Measurements from ENCODE around the gene PDE11A.

Gene PDE11A

GRCh38 chr2:177641331-177641730 lies 431.2 kb downstream of the PDE11A start:
- no peak for DNase-seq (ENCODE audit: low read depth)
- no peak for TF ChIP-seq CTCF (conservative IDR thresholded peaks at IDR 0.05; ENCODE audit: low read depth, low read length)
- H3K4me3 ChIP-seq (ENCODE audit: low read depth, low read length) = no peak overlapping the region

GRCh38 chr2:177640423-177640822 lies 432.2 kb downstream of the PDE11A start:
- H3K4me3 ChIP-seq (ENCODE audit: low read depth, low read length) = no peak overlapping the region
- no peak for TF ChIP-seq CTCF (conservative IDR thresholded peaks at IDR 0.05; ENCODE audit: low read depth, low read length)
- DNase-seq (ENCODE audit: low read depth) = no peak

DNA sequence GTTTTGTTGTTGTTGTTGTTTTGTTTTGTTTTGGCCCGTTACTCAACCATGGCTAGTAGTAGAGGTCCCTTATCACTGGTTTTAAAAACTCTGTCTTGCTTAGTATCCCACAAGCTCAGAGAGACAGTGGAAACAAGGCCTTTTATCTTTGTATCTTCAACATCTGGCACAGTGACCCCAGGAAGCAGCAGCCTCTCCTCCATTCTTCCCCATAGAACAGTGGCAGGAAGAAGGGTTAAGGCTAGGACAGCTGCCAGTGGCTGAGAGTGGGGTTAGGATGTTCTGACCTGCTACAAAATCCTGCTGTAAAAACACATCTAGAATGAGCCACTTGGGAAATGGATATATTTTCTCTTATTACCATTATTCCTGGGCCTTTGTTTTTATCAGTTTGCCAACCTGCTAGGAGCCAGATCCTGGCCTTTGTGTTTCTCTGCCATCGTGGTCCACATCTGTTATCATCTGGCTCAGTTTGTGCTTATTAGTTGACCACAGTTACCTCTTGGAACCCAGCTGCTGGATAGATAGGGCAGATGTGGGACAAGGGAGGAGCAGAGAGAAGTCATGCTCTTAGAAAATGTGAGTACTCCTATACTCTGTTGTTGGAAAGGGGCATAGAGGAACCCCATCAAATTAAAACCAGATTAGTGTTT lies 433.2 kb downstream of the PDE11A start:
- DNase-seq (ENCODE audit: low read depth) = no peak

GRCh38 chr2:177638507-177638906 lies 434.1 kb downstream of the PDE11A start:
- DNase-seq (ENCODE audit: low read depth) = no peak
- TF ChIP-seq CTCF (conservative IDR thresholded peaks at IDR 0.05; ENCODE audit: low read depth, low read length) = no peak
- H3K4me3 ChIP-seq (ENCODE audit: low read depth, low read length) = no peak overlapping the region

More for the DNA sequence above, 433.2 kb downstream of the PDE11A start:
- TF ChIP-seq CTCF (conservative IDR thresholded peaks at IDR 0.05; ENCODE audit: low read depth, low read length) = no peak
- no peak overlapping the region for H3K4me3 ChIP-seq (ENCODE audit: low read depth, low read length)

DNA sequence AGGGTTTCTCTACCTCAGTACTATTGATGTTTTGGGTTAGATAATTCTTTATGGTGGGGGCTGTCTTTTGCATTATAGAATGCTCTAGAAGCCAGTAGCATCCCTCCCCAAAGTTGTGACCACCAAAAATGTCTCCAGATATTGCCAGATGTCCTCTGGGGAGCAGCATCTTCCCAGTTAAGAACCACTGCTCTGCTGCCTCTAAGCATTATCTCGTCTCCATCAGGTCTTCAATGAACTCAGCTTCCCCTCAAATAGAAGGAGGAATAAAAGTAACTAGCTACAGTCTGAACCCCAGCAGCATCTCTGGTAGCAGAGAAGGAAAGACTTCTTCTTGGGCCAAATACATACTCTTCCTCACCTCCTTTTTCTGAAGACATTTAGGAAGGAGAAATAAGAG lies 435.9 kb downstream of the PDE11A start:
- no peak for TF ChIP-seq CTCF (conservative IDR thresholded peaks at IDR 0.05; ENCODE audit: low read depth, low read length)
- no peak overlapping the region for H3K4me3 ChIP-seq (ENCODE audit: low read depth, low read length)
- DNase-seq (ENCODE audit: low read depth) = no peak

DNA sequence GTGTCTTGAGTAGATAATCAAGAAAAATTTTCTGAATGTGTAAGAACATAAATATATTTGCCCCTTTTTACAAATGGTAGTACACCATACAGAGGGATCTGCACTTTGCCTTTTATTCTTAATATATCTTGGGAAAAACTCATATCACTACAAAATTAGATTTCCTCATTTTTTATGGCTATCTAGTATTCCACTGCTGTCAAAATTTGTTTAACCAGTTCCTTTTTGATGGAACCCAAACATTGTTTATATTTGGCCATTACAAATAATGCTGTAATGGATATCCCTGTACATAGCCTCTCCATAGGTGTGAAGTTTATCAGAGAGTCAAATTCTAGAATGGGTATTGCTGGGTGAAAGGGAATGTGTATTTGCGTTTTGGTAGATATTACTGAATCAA lies 436.9 kb downstream of the PDE11A start:
- TF ChIP-seq CTCF (conservative IDR thresholded peaks at IDR 0.05; ENCODE audit: low read depth, low read length) = no peak
- no peak overlapping the region for H3K4me3 ChIP-seq (ENCODE audit: low read depth, low read length)
- DNase-seq (ENCODE audit: low read depth) = no peak

DNA sequence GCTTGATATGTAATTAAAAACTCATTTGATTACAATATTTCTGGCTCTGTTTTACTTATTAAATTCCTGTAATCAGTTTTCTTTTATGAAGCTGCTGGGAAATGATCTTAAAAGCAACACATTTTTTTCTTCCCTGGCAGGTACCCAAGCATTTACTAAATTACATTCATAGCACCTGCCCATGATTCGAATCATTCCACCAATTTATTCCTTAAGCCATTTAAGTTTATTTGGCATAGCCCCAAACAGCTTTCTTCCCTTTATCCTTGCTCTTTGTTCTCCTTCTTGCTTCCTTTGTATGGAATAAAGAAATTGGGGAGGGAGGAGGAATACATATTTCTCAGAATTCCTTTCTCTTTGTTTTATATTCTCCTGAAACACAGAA lies 438.7 kb downstream of the PDE11A start:
- H3K4me3 ChIP-seq (ENCODE audit: low read depth, low read length) = no peak overlapping the region
- no peak for TF ChIP-seq CTCF (conservative IDR thresholded peaks at IDR 0.05; ENCODE audit: low read depth, low read length)
- no peak for DNase-seq (ENCODE audit: low read depth)

Measured in choroid plexus epithelial cell (primary cell).